IPS DF 19.7 (cell line): ENCODE measurements around the gene SCGB1A1.
"Not testable (repeated sequence)": the region's sequence is repeated elsewhere in the genome, so short reads cannot be mapped to it uniquely, and the experiment has no call there.

ENCODE experiments used
- DNase-seq: peaks from one replicate; pipeline ENCODE4 v3.0.0-alpha.2; 2013; ENCODE audit warnings: low read depth, low spot score

SCGB1A1 gene

GRCh38 chr11:62418733-62419132 is at the start of gene SCGB1A1:
Gene SCGB1A1 (plus strand): TSS chr11:62419033. CDS start chr11:62419096, 63 bp downstream.
- no peak for DNase-seq

DNA sequence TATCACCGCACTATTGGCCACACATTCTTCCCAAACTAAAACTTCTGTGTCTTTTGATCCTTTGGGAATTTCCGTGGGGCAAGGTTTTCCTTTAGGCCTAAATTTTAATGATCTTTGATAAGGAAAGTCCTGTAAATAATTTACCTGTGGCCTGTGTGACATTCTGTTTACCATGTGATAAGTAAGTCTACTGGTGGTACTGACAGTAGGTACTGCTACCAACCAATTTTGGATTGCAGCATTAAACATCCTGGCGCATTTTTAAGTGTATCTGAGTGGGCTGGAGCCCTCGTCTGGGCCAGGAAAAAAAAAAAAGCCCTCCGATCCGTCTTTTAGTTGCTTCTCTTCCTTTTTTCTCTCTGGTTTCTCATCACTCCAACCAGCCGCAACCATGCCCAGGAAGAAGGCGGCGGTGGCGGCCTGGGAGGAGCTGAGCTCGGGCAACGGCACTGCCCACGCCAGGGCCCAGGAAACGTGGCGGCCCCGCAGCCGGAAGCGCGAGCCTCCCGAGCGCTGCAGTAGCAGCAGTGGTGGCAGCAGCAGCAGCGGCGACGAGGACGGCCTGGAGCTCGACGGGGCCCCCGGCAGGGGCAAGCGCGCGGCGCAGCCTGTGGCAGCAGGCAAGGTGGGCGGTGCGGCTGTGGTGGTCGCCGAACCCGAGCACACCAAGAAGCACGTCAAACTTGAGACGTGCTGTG is 47.9 kb upstream of the SCGB1A1 start:
- no peak for DNase-seq

- no peak for DNase-seq
Observed at GRCh38 chr11:62372871-62373270, 46.0 kb upstream of the SCGB1A1 start.

- DNase-seq = no peak
Observed at GRCh38 chr11:62373464-62374119, 45.2 kb upstream of the SCGB1A1 start.

GRCh38 chr11:62374801-62375200 is 44.0 kb upstream of the SCGB1A1 start:
- no peak for DNase-seq

GRCh38 chr11:62378459-62379063 is 40.3 kb upstream of the SCGB1A1 start:
- not testable (repeated sequence) for DNase-seq

DNA sequence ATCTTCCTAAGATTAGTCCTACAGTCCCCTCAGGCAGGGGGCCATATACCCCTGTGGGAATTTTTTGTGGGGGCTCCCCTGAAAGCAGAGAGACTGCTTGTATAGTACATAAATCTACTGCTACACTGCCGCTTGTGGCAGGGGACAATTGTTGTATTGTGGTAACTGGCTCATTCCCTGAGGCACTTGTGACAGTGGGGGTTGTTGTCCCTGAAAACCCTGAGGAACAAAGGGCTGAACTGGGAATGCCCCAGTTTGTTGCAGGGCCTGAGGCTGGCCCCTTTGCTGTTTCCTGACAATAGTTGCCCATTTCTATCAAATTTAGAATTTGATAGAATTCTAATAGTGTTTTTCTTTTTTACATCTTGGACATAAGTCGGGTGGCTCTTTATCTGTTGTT is 39.2 kb upstream of the SCGB1A1 start:
- not testable (repeated sequence) for DNase-seq

- DNase-seq = not testable (repeated sequence)
Observed at GRCh38 chr11:62380821-62381245, 38.0 kb upstream of the SCGB1A1 start.

DNA sequence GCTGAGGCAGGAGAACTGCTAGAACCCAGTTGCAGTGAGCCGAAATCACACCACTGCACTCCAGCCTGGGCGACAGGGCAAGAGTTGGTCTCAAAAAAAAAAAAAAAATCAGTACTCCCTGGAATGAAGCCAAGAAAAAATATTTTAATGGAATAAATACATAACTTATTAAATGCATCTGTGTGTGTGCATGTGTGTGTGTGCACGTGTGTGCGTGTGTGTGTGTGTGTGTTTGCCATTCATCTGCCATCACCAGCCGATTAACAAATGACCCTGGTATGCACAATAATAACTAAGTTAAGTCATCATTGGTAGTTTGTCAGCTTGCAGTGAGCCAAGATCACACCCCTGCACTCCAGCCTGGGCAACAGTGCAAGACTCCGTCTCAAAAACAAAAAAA is 35.0 kb upstream of the SCGB1A1 start:
- no peak for DNase-seq

- not testable (repeated sequence) for DNase-seq
Observed at GRCh38 chr11:62386083-62386482, 32.8 kb upstream of the SCGB1A1 start.

DNA sequence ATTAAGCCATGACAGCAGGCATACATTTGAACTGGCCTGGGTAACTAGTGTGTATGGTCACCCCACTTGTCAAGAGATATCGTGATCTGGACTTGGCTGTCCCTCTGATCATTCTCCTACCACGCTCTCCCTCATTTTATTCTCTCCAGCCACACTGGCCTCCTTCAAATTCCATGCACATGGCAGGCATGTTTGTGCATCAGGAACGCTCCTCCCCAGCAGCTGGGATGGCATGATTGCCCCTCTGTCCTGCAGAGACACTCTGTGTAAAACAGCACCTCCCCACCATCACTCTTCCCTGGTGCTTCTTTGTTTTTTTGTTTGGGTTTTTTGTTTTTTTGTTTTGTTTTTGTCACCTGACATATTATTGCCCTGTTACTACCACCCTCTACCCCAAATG is 31.5 kb upstream of the SCGB1A1 start:
- DNase-seq = no peak

- no peak for DNase-seq
Observed at GRCh38 chr11:62388999-62389398, 29.8 kb upstream of the SCGB1A1 start.

- DNase-seq = no peak
Observed at GRCh38 chr11:62390237-62390636, 28.6 kb upstream of the SCGB1A1 start.

DNA sequence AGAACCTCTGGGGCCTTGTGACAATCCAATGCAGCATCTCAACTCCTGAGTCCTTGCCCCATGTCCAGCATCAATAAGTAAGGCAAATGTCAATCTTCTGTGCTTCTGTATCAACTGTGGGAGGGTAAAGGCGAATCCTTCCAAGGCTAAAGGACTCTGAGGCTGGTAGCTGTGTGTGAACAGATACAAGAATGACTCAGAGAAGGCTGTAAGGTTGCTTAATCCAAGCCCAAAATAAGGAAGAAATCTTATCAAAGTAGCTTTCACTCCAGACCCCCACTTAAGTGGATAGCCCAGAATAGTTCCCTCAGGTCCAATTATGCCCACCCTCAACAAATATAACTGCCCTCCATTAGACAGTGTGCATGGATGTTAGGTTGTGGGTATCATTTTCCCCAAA is 28.1 kb upstream of the SCGB1A1 start:
- no peak for DNase-seq

DNA sequence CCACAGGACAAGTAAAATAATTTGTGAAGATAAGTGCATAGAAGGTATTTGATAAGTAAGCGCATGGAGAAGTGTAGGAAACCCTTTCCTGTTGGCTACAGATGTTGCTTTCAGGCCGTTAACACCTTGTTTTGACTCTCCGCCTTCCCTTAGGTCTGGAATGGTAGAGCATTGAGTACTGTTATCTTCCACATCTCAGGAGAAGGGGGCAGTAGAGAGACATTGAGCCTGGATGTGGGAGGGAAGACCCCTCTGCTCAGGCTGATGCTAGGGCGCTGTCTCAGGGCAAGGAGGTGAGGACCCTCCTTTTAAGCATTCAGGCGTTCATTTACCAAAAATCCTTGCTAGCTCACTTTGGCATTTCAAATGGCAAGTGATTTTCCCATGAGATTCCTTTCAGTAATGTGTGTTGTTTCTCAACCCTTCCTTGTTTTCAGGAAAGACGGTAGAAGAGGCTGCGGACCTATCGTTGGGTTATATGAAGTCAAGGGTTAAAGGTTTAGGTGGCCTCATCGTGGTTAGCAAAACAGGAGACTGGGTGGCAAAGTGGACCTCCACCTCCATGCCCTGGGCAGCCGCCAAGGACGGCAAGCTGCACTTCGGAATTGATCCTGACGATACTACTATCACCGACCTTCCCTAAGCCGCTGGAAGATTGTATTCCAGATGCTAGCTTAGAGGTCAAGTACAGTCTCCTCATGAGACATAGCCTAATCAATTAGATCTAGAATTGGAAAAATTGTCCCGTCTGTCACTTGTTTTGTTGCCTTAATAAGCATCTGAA is 27.0 kb upstream of the SCGB1A1 start:
- no peak for DNase-seq

- no peak for DNase-seq
Observed at GRCh38 chr11:62392506-62392905, 26.3 kb upstream of the SCGB1A1 start.

DNA sequence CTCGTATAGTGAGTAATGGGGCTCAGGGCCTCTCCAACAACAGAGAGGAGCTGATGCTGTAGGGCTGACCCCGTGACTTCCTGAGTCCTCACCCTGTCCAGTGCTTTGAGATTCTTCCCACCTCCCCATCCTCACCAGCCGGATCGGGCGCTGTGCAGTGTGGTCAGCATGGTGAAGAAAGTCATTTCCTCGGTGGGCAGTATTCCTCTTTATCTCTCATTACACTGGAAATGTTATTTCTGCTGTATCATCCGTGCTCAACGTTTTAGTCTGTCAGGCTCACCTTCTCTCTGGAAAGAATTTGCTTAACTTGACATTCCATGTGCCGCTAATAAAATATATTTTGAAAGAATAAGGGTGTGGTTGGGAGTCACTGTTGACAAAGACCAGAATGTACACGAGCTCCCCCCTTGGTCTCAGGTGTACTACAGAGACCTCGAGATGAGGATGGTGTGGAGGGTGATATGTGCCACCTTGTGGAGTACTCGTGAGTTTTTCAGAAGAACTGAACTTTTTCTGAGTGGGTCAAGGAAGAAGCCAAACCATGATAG is 25.7 kb upstream of the SCGB1A1 start:
- no peak for DNase-seq

- DNase-seq = no peak
Observed at GRCh38 chr11:62393735-62394134, 25.1 kb upstream of the SCGB1A1 start.

GRCh38 chr11:62394825-62395538 is 23.9 kb upstream of the SCGB1A1 start:
- DNase-seq = no peak

GRCh38 chr11:62395885-62396551 is 22.8 kb upstream of the SCGB1A1 start:
- DNase-seq = no peak
